Neuronal stem cell (in vitro differentiated cells): ENCODE results near the gene TNFRSF21.

Source experiments
- DNase-seq: peaks from one replicate; pipeline ENCODE4 v3.0.0-alpha.2; 2013; ENCODE audit warnings: low spot score
- H2AFZ ChIP-seq: one replicate; pipeline ENCODE4 v1.6.1; 2013; ENCODE audit warnings: mild to moderate bottlenecking, low read length, inconsistent platforms
- H2AK5ac ChIP-seq: 2 replicates; pipeline ENCODE4 v1.6.1; 2013; ENCODE audit warnings: low read depth, mild to moderate bottlenecking, inconsistent platforms, low read length, moderate library complexity, mixed read lengths
- H2BK120ac ChIP-seq: 2 replicates; pipeline ENCODE4 v1.6.1; 2013; ENCODE audit warnings: low read depth, mild to moderate bottlenecking, inconsistent platforms, low read length, moderate library complexity, mixed read lengths
- H2BK12ac ChIP-seq: one replicate; pipeline ENCODE4 v1.6.1; 2013; ENCODE audit warnings: low read length, inconsistent platforms
- H2BK15ac ChIP-seq: 2 replicates; pipeline ENCODE4 v1.6.1; 2013; ENCODE audit warnings: mild to moderate bottlenecking, low read length, inconsistent platforms, mixed read lengths
- H2BK5ac ChIP-seq: one replicate; pipeline ENCODE4 v1.6.1; 2013; ENCODE audit warnings: inconsistent platforms, mild to moderate bottlenecking, low read length, moderate library complexity
- H3K14ac ChIP-seq: one replicate; pipeline ENCODE4 v1.6.1; 2013; ENCODE audit warnings: low read length, inconsistent platforms
- H3K18ac ChIP-seq: 2 replicates; pipeline ENCODE4 v1.6.1; 2013; ENCODE audit warnings: low read length, inconsistent platforms
- H3K23ac ChIP-seq: 2 replicates; pipeline ENCODE4 v1.6.1; 2013; ENCODE audit warnings: low read depth, mild to moderate bottlenecking, mixed read lengths, low read length, inconsistent platforms; ENCODE audit not compliant: poor library complexity
- H3K27ac ChIP-seq: replicated peaks from 3 replicates; pipeline ENCODE4 v1.5.1; 2013; ENCODE audit warnings: low read length, inconsistent platforms
- H3K27me3 ChIP-seq, 3 experiments: 2 replicates each; pipeline ENCODE4 v1.6.1; 2013; ENCODE audit warnings: low read length in 3 of 3, mild to moderate bottlenecking in 2 of 3, inconsistent platforms in 1 of 3, low read depth in 1 of 3, mixed read lengths in 1 of 3, moderate library complexity in 1 of 3; ENCODE audit not compliant: control insufficient read depth in 3 of 3, insufficient read depth in 3 of 3
- H3K36me3 ChIP-seq, 2 donors: replicated peaks in 1 of 2; 2 replicates each; pipeline ENCODE4 v1.6.1; 2013; ENCODE audit warnings: low read length in 2 of 2; ENCODE audit not compliant: control insufficient read depth in 2 of 2, insufficient read depth in 2 of 2
- H3K4ac ChIP-seq: 2 replicates; pipeline ENCODE4 v1.6.1; 2013; ENCODE audit warnings: inconsistent platforms, mild to moderate bottlenecking, low read length, moderate library complexity
- H3K4me1 ChIP-seq, 2 donors: 1 replicate in 1 of 2; 2 replicates in 1 of 2; pipeline ENCODE4 v1.6.1; 2013; ENCODE audit warnings: low read length in 2 of 2, low read depth in 1 of 2; ENCODE audit not compliant: control insufficient read depth in 2 of 2, insufficient read depth in 1 of 2
- H3K4me2 ChIP-seq: one replicate; pipeline ENCODE4 v1.6.1; 2013; ENCODE audit warnings: mild to moderate bottlenecking, low read length, inconsistent platforms; ENCODE audit not compliant: insufficient read depth, poor library complexity, severe bottlenecking
- H3K4me3 ChIP-seq, 2 donors: 2 replicates each; pipeline ENCODE4 v1.5.1; 2013; ENCODE audit warnings: low read length in 2 of 2, mild to moderate bottlenecking in 2 of 2, inconsistent platforms in 1 of 2, moderate library complexity in 1 of 2
- H3K79me1 ChIP-seq: one replicate; pipeline ENCODE4 v1.6.1; 2013; ENCODE audit warnings: low read depth, mild to moderate bottlenecking, inconsistent platforms, low read length, moderate library complexity
- H3K9ac ChIP-seq: one replicate; pipeline ENCODE4 v1.6.1; 2013; ENCODE audit warnings: mild to moderate bottlenecking, low read depth, low read length, inconsistent platforms; ENCODE audit not compliant: poor library complexity
- H3K9me3 ChIP-seq, 2 donors: replicated peaks in 1 of 2; 2 replicates each; pipeline versions ENCODE3 to v1.6.1; 2013; ENCODE audit warnings: low read length in 2 of 2, mild to moderate bottlenecking in 2 of 2, inconsistent platforms in 1 of 2, low read depth in 1 of 2, mixed read lengths in 1 of 2, moderate library complexity in 1 of 2; ENCODE audit not compliant: control insufficient read depth in 2 of 2, insufficient read depth in 1 of 2
- H4K8ac ChIP-seq: one replicate; pipeline ENCODE4 v1.6.1; 2013; ENCODE audit warnings: low read depth, mild to moderate bottlenecking, inconsistent platforms, low read length, moderate library complexity
- H4K91ac ChIP-seq: one replicate; pipeline ENCODE4 v1.6.1; 2013; ENCODE audit warnings: low read length, low read depth, mild to moderate bottlenecking, inconsistent platforms; ENCODE audit not compliant: poor library complexity
- WGBS, 2 donors: extraction: QIAGEN DNeasy Blood & Tissue Kit; methylation state at CpG; one replicate each; pipeline ENCODE4 v1.1.7; 2013; ENCODE audit warnings: missing lambda C conversion rate in 2 of 2, mixed read lengths in 1 of 2; ENCODE audit not compliant: insufficient read length in 2 of 2, insufficient replicate concordance in 1 of 2; ENCODE audit errors: extremely low coverage in 2 of 2; 5-methylcytosine and 5-hydroxymethylcytosine counted together

The TNFRSF21 gene

DNA sequence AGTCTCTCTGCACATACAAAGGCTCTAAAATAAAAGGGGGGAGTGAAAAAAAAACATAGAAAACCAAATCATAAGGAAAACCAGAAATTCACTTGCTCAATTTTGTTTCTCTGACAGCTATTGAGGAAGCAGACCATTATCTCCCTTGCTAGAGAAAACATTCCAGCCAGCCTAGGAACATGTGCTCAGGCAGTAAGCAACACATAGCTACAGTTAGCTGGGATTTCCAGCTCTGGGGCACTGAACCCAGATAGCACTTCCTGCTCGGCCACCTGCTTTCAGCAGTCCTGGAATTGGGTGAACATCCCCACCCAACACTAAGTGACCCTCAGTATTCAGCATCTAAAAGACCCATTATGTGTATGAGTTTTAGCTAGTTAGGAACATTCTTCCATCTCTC lies 61.3 kb downstream of the TNFRSF21 start:
- Histone ChIP-seq H2AFZ (no peak overlapping the region), H3K4me1 (peaks cover 4 to 7% of the 10 kb centered on the region in 2 donors), H3K4ac (no peak overlapping the region), H2BK15ac (no peak overlapping the region), H3K4me3 (no peak overlapping the region), H3K27ac (no peak overlapping the region), H4K91ac (no peak overlapping the region), H4K8ac (no peak overlapping the region), H3K4me2 (no peak overlapping the region), H3K27me3 (no peaks in the 10 kb centered on the region), H2BK120ac (no peak overlapping the region), H2BK5ac (no peak overlapping the region), H3K36me3 (peaks cover 2 to 14% of the 10 kb centered on the region in 2 donors), H3K9ac (no peak overlapping the region), H3K14ac (no peak overlapping the region), H2AK5ac (no peak overlapping the region), H3K18ac (no peak overlapping the region), H3K9me3 (no peaks in the 10 kb centered on the region), H3K79me1 (no peaks in the 10 kb centered on the region), H2BK12ac (no peak overlapping the region), H3K23ac (no peak overlapping the region)
- DNase-seq = no peak
- no CpG with 5 or more reads among the region's 1 CpG for WGBS, 2 donors

DNA sequence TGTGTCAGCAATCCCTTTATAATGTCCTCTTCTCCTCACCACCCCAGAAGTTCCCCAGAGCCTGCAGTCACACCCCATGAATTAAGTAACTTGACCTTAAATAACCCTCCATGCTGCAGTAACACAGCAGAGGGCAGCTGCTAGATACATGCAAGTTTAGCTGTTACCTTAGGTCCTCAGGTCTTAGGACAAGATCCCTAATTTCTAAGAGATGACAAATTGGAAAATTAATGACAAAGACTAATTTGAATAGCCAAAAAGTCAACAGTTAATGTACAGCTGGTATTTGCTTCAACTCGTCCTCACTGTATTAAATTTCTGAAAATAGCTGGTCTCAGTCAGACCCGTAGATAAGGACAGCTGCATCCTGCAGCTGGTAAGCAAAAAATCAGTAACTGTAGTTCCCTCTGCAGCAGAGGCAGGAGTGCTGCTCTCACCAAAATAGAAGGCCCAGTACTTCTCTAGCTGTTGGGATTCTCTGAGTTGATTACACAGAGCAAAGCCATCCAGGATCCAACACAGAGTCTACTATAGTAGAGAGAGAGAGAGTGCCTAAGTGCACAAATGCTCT lies 62.4 kb downstream of the TNFRSF21 start:
- Histone ChIP-seq H3K4ac (no peak overlapping the region), H3K79me1 (no peaks in the 10 kb centered on the region), H3K27me3 (no peaks in the 10 kb centered on the region), H3K23ac (no peak overlapping the region), H3K18ac (no peak overlapping the region), H4K91ac (no peak overlapping the region), H3K4me1 (peaks cover 4 to 11% of the 10 kb centered on the region in 2 donors), H2BK15ac (no peak overlapping the region), H2BK5ac (no peak overlapping the region), H3K9me3 (no peaks in the 10 kb centered on the region), H2BK12ac (no peak overlapping the region), H3K36me3 (peaks cover 0 to 5% of the 10 kb centered on the region in 2 donors), H3K27ac (no peak overlapping the region), H2BK120ac (no peak overlapping the region), H3K4me2 (no peak overlapping the region), H2AFZ (no peak overlapping the region), H3K14ac (no peak overlapping the region), H2AK5ac (no peak overlapping the region), H4K8ac (no peak overlapping the region), H3K9ac (no peak overlapping the region), H3K4me3 (no peak overlapping the region)
- WGBS, 2 donors = no CpG with 5 or more reads among the region's 2 CpGs
- DNase-seq = no peak

DNA sequence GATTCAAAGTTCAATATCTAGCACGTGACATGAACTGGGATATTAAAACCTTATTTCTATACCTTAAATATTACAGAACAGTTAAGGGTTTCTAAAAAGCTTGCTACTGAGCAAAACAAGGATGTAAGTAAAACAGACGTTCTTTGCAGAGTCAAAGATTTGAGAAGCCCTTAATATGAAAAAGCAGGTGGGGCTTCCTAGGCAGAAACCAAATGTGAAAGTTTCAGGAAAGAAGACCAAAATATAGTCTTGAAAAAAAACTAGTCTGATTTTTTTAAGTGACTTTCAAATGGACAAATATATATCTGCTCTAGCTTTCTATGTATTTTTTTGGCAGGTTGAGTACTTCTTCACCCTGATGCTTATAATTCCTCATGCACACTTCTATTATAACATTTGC lies 63.2 kb downstream of the TNFRSF21 start:
- Histone ChIP-seq H3K9ac (no peak overlapping the region), H3K27ac (no peak overlapping the region), H3K4ac (no peak overlapping the region), H3K18ac (no peak overlapping the region), H2BK15ac (no peak overlapping the region), H3K4me2 (no peak overlapping the region), H3K4me1 (peaks cover 4 to 18% of the 10 kb centered on the region in 2 donors), H3K23ac (no peak overlapping the region), H3K79me1 (peaks cover 1% of the 10 kb centered on the region), H3K36me3 (no peaks in the 10 kb centered on the region), H2BK5ac (no peak overlapping the region), H4K91ac (no peak overlapping the region), H2AK5ac (no peak overlapping the region), H2BK120ac (no peak overlapping the region), H3K27me3 (no peaks in the 10 kb centered on the region), H2BK12ac (no peak overlapping the region), H4K8ac (no peak overlapping the region), H2AFZ (no peak overlapping the region), H3K14ac (no peak overlapping the region), H3K4me3 (no peak overlapping the region), H3K9me3 (no peaks in the 10 kb centered on the region)
- no CpG with 5 or more reads among the region's 2 CpGs for whole genome bisulfite sequencing, 2 donors
- no peak for DNase-seq

DNA sequence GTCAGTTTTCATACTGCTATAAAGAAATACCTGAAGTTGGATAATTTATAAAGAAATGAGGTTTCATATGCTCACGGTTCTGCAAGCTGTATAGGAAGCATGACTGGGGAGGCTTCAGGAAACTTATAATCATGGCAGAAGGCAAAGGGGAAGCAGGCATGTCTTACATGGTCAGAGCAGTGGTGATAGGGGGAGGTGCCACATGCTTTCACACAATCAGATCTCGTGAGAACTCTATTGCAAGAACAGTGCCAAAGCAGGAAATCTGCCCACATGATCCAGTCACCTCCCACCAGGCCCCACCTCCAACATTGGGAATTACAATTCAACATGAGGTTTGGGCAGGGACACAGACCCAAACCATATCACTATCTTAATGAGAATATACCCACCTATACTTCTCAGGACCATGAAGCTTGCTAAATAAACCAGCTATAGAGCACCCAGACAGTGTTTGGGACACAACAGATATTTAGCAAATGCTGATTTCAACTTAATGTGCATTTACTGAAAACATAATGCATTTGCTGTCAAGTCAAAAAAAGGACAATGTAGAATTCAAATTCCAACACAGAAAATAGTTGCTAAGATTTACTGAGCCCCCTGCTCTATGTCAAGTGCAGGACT lies 63.8 kb downstream of the TNFRSF21 start:
- H3K4ac ChIP-seq = no peak overlapping the region
- H3K27ac ChIP-seq = no peak overlapping the region
- no peak overlapping the region for H2BK12ac ChIP-seq
- H3K27me3 ChIP-seq = no peaks in the 10 kb centered on the region
- H3K18ac ChIP-seq = no peak overlapping the region
- H3K79me1 ChIP-seq = peaks cover 1% of the 10 kb centered on the region
- no peak overlapping the region for H2AFZ ChIP-seq
- H4K8ac ChIP-seq = no peak overlapping the region
- H2BK120ac ChIP-seq = no peak overlapping the region
- no peak for DNase-seq
- WGBS, 2 donors = no CpG with 5 or more reads among the region's 2 CpGs
- no peak overlapping the region for H3K23ac ChIP-seq
- no peak overlapping the region for H2BK5ac ChIP-seq
- no peak overlapping the region for H3K9ac ChIP-seq
- H3K14ac ChIP-seq = no peak overlapping the region
- H2BK15ac ChIP-seq = no peak overlapping the region
- no peak overlapping the region for H4K91ac ChIP-seq
- no peaks in the 10 kb centered on the region for H3K9me3 ChIP-seq
- H3K4me3 ChIP-seq = no peak overlapping the region
- H3K36me3 ChIP-seq = no peaks in the 10 kb centered on the region
- no peak overlapping the region for H2AK5ac ChIP-seq
- H3K4me2 ChIP-seq = no peak overlapping the region
- peaks cover 4 to 18% of the 10 kb centered on the region in 2 donors for H3K4me1 ChIP-seq
